GM12873 (cell line): Measurements from ENCODE around the gene OAS2.

ENCODE experiments used
- CTCF ChIP-seq: IDR thresholded peaks from 2 replicates; pipeline ENCODE4 v1.5.1; 2012; ENCODE audit warnings: low read depth, mild to moderate bottlenecking, moderate library complexity, low read length, control low read depth; ENCODE audit not compliant: insufficient read depth; ENCODE audit errors: missing control alignments

The OAS2 gene

GRCh38 chr12:112967306-112967705 is 11.0 kb upstream of the OAS2 start:
- no peak for TF ChIP-seq CTCF

GRCh38 chr12:112967858-112968257 is 10.5 kb upstream of the OAS2 start:
- TF ChIP-seq CTCF: no peak

GRCh38 chr12:112969547-112970306 is 8.6 kb upstream of the OAS2 start:
- no peak for TF ChIP-seq CTCF

- TF ChIP-seq CTCF: no peak
Measured at GRCh38 chr12:112970391-112970790, 7.9 kb upstream of the OAS2 start.

GRCh38 chr12:112971248-112971647 is 7.1 kb upstream of the OAS2 start:
- TF ChIP-seq CTCF: no peak

- no peak for TF ChIP-seq CTCF
Measured at GRCh38 chr12:112973011-112973735, 5.1 kb upstream of the OAS2 start.

GRCh38 chr12:112973818-112974231 is 4.5 kb upstream of the OAS2 start:
- no peak for TF ChIP-seq CTCF
